Right ventricle myocardium inferior (tissue), 1 donor: ENCODE results near the gene SPECC1L. TPM values are rescaled to one million over a fixed set of nuclear protein-coding genes. Genes with fewer than 3 reads are reported as not detected.

ENCODE experiments used
- ATAC-seq: fragments of 200-7000 bp; cut with Tn5 transposase; one replicate; pipeline ENCODE4 v1.9.1; 2020; ENCODE audit warnings: mild to moderate bottlenecking, moderate library complexity
- DNase-seq: peaks from one replicate; pipeline ENCODE4 v3.0.0; 2021; ENCODE audit errors: missing footprints
- intact Hi-C: fragments of 100-400 bp; cut with DNase I; formaldehyde crosslinking; loops from one replicate; pipeline ENCODE4 v1.11.0; 2022
- total RNA-seq: library from RNA; stranded (reverse); fragmentation: NEBNext Ultra II Directional; extraction: Animal tissue kit (Norgen Biotek cat#: 25700); gene quantifications from one replicate; pipeline ENCODE4 v1.2.1, GENCODE V29; 2021
- donor health status: DM: no; HTN: yes; CAD: no; lungs with severe emphysema.

The SPECC1L gene
- total RNA-seq, 1 donor from 2014 or later = 45.7 TPM

DNA sequence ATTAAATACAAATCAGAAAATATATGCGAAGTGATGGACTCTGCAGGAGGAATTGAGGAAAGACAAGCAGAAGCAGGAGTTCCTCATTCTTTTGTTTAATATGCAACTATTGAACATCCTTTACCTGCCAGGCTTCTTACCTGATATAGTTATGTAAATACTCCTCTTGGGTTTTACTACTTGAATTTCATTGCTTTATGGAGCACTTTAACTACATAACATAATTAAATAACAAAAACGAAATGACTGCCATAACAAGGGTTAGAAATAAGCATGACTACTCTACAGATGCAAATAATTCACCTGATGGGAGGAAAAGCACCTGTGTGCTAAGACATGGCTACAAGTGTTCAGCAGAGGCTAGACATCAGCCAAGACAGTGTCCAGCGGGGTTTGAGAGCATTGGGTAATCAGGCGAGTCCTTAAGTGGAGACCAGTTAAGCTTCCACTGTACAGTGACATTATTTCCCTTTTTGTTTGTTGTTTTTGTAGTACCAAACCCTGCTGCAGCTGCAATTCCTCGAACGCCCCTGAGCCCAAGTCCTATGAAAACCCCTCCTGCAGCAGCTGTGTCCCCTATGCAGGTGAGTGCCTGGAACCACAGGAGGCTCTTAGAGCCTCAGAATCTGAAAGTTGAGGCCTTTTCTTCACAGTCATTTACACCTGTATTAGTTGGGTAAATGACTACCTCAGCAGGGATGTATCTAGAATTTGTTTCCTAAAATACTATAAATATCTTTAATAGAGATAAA is 67.4 kb downstream of the SPECC1L start:
- DNase-seq = no peak
- ATAC-seq = no peak
- intact Hi-C loops = no loop called here

DNA sequence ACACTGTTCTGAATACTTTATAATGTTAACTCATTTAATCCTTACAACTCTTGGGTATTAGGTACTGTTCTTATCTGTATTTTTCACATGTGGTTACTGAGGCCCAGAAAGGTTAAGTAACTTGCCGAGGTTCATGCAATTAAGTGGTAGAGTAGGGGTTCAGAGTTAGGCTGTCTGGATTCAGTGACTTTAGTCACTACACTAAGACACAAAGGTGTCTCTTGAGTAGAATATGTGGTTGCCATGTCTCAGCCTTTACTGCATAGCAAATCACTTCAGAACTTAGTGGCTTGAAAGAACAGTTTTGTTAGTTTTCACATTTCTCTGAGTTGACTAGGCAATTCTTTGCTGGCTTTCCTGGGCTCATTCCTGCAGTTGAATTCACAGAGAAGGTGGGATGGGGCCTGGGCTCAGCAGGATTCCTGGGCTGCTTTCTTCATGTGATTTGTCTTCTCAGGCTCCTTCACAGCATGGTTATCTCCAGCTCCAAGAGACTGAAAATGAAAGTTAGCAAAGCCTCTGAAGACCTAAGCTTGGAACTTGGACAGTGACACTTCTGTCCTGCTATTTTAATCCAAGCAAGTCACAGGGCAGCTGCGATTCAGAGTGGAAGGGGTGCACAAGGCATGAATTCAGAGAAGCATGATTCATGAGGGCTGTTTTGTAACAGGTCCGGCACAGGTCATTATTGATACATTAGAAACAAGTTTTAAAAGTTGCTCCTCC is 68.3 kb downstream of the SPECC1L start:
- ATAC-seq = peak; percentile 83
- intact Hi-C loops = no loop called here
- DNase-seq = no peak

DNA sequence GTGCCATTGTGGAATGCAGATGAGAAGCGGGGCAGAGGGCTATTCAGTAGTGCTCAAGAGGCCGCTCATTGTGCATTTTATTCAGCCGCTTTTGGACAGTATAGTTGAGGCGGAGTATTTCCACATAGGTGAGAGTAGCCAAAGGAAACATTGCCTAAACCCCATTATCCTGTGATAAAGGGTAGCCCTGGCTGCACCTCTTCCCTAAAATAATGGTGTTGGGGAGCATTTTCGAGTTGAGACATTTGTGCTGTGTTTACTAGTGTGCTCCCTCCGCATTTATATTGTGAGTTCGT is 68.8 kb downstream of the SPECC1L start:
- no peak for DNase-seq
- intact Hi-C loops = no loop called here
- no peak for ATAC-seq

DNA sequence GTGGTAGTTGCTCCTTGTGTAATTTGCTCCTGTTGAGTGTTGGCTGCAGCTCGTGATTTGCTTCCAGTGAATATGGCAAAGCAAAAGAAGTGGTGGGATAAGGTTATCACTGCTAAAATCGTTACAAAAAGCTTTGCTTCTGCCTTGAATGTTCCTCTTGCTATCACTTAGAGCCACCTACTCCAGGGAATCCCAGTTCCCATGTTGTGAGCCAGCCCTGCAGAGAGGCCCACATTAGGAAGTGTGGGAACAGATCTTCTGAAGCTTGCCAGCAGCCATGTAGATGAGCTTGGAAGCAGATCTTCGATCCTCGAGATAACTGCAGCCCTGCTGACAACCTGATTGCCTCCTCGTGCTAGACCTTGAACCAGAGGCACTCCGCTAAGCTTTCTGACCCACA is 71.0 kb downstream of the SPECC1L start:
- no peak for ATAC-seq

DNA sequence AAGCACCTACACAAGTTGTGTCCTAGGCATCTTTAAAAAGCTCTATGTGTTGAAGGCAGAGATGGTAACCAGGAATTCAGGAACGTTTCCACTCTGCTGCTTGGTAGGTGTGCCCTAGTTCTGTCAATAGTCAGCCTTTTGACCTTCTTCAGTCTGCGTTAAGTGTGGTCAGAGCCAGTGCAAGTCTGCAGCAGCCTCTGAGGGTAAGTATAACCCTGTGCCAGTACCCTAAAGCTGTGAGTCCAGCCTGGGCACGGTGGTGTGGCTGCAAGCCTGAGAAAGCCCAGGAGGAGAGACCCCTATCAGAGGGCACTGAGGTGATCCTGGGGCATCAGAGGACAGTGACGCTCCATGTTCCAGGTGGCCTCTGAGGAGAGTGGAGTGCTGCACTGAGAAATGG is 80.0 kb downstream of the SPECC1L start:
- no peak for ATAC-seq
- DNase-seq = no peak
- intact Hi-C loops = no loop called here

More for the DNA sequence above, 71.0 kb downstream of the SPECC1L start:
- intact Hi-C loops = loop anchor here (5.0 kb wide), 1 partner anchor 66 kb away; no protein-coding TSS in a partner anchor
- no peak for DNase-seq

DNA sequence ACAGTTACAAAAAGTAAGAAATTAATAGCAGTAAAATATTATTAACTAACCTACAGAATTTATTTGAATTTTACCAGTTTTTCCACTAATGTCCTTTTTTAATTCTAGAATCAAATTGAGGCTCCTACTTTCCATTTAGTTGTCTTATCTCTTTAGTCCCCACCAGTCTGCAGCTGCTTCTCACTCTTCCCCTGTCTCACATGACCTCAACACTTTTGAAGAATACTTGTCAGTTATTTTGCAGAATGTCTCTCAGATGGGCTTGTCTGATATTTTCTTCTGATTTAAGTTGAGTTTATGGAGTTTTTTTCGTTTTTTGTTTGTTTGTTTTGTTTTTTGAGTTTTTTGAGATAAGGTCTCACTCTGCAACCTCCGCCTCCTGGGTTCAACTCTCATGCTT is 82.5 kb downstream of the SPECC1L start:
- DNase-seq (no peak), ATAC-seq (no peak)
- intact Hi-C loops = no loop called here

DNA sequence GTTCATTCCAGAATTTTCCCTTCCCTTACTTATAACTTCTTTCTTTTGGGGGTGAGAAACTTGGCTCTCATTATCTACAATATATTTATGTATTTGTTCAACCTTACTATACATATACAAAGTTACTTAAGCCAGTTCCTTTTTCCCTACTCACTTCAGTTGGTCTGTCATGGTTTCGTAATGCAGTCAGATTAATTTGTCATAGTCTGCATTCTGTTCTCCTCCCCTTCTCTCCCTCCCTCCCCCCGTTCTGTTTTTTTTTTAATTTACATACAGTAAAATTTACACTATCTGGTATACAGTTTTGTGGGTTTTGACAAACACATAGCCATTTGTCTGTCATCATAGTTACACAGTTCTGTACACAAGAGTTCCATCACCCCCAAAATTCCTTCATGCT is 84.9 kb downstream of the SPECC1L start:
- ATAC-seq (no peak), DNase-seq (no peak)
- intact Hi-C loops = no loop called here

DNA sequence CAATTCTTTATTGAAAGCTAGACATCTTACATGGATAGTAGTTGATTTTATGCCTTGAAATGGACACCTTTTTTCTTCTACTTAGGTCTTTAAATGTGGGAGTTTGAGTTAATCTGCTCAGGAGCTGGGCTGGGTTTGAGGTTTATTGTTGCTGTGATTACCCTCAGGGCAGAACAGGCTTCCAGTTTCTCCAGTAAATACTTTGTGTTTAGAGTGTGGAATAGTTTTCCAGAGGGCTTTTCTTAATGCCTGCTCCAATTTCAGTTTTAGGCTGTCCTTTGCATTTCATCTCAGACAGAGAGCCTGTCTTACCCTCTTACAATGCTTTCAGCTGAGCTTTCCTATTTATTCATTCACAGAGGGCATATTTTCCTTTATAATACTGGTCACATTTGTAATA is 86.9 kb downstream of the SPECC1L start:
- DNase-seq = no peak
- intact Hi-C loops = no loop called here
- no peak for ATAC-seq

DNA sequence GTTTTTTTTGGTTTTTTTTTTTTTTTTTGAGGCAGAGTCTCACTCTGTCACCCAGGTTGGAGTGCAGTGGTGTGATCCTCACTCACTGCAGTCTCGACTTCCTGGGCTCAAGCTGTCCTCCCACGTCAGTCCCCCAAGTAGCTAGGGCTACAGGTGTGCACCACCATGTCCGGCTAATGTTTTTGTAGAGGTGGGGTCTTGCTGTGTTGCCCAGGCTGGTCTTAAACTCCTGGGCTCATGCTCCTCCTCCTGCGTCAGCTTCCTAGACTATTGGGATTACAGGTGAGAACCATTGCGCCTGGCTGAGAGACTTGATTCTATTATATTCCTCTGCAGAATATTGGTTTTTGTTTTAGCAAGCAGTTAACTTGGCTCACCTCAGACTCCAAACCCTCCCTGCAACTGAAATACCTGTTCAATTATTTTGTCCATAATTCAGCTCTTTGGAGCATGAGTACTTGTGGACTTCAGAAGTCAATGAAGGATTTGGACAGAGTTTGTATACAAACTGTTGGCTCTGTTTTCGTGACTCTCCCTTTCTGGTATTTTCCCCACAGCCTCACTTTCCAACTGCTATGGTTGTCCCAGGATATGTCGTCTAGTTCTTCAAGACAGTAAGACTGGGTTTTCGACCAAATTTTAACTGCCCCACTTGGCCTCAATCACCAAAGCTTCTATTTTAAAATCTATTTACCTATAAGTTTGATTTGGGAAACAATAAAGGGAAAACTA is 87.6 kb downstream of the SPECC1L start:
- DNase-seq (no peak), ATAC-seq (no peak)
- intact Hi-C loops = no loop called here

DNA sequence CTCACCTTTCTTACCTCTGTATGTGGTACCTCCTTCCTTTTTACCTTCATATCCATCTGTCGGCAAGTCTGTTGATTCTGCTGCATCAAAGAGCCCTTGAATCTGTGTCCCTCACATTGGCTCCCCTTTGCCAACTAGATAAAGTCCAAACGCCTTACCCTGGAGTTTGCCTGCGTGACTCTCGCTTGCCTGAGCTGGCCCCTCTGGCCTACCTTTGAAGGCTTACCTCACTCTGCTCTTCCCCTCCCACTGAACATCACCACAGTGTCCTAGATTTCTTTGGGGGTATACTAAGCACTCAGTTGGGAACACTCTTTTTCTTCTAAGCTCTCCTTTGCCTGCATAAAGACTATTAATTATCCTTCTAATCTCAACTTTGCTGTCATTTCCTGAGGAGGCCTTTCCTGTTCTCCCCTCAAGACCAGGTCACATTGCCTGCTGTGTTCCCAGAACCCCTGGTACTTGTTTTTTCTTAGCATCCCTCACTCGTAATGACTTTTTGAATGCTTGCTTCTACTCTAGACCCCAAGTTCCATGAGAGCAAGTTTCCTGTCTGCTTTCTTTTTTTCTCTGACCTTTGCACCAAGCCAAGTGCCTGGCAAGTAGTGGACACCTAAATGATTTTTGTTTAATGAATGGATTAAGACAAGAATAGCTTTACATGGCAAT is 89.0 kb downstream of the SPECC1L start:
- no peak for DNase-seq
- intact Hi-C loops = no loop called here
- no peak for ATAC-seq

DNA sequence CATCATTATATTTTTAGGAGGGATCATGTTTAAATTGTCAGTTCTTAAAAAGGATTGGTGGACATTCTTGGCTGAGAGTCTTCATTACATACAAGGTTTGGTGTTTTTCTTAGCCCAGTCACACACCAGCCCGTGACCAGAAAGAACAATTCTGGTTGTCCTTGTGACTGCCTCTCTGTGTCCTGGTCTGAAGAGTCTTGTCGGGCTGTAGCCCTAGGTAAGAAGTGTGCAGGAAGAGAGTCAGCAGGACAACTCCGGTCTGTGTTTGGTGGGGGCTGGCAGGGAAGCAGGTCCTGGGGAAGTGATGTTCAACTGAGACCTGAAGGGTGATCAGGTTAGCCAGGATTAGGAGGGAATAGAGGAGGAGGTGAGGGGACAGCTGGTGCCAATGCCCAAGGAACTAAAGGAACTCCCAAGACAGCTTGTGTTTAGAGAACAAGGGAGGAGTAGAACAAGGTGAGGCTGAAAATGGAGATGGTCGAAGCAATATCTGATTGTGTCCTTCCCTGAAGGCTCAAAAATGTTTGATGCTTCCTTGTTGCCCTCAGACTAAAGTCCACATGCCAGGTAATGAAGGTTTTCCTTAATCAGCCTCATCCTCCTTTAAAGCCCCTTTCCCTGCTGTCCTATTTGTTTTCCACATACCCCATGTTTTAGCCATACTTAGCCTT is 91.5 kb downstream of the SPECC1L start:
- DNase-seq (no peak), ATAC-seq (no peak)
- intact Hi-C loops = no loop called here

DNA sequence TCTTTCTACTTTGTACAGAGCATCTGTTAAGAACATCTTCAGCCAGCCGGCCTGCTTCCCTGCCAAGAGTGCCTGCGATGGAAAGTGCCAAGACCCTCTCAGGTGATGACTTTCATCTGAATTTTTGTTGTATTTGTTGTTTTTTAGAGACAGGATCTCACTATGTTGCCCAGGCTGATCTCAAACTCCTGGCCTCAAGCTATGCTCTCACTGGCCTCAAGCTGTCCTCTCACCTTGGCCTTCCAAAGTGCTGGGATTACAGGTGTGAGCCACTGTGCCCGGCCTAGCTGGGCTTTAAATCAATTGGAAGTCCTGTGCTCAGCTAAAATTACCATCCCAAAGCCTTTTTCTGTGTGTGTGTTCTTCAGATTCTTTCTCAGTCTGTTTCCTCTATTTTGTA is 92.6 kb downstream of the SPECC1L start:
- DNase-seq (no peak), ATAC-seq (no peak)
- intact Hi-C loops = no loop called here

DNA sequence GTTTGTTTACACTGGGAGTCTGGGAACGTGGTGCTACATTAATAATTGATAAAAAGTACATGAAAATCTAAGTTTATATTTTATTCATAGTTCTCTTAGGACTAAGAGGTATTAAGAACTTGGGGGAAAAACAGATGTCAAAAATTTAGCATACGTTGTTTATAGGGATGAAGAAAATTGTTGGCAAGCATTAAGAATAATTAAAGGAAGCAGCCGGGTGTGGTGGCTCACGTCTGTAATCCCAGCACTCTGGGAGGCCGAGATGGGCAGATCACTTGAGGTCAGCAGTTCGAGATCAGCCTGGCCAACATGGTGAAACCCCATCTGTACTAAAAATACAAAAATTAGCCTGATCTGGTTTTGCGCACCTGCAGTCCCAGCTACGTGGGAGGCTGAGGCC is 96.1 kb downstream of the SPECC1L start:
- intact Hi-C loops = no loop called here
- DNase-seq (no peak), ATAC-seq (no peak)

DNA sequence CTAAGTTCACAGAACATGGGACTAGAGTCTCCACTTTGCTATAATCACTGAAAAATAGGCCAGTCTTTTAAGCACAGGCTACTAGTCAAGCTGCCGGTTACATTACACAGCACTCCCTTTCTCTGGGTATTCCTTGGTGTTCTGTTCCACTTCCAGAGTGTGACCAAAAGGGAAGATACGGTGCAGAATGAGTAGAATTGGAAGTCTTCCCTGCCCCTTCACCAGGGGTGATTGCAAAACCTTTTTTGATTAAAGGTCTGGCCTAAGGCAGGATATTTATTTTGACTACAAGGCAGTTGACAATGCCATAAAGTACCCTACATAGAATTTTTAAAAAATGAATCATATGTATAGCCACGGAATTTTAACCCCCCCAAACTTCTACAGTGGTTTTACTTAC is 97.2 kb downstream of the SPECC1L start:
- intact Hi-C loops = no loop called here
- no peak for ATAC-seq
- no peak for DNase-seq

DNA sequence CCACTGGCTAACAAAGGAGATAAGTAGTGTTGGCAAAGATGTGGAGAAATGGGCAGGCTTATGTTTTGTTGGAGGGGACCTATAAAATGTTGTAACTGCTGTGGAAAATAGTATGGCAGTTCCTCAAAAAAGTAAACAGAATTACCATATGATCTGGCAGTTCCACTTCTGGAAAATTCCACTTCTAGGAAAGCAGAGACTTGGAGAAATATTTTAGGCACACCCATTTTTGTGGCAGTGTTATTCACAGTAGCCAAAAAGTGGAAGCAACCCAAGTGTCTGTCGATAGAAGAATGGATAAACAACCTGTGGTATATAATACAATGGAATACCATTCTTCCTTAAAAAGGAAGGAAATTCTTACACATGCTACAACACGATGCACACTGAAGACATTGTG is 99.8 kb downstream of the SPECC1L start:
- ATAC-seq = no peak
- DNase-seq = no peak
- intact Hi-C loops = no loop called here

DNA sequence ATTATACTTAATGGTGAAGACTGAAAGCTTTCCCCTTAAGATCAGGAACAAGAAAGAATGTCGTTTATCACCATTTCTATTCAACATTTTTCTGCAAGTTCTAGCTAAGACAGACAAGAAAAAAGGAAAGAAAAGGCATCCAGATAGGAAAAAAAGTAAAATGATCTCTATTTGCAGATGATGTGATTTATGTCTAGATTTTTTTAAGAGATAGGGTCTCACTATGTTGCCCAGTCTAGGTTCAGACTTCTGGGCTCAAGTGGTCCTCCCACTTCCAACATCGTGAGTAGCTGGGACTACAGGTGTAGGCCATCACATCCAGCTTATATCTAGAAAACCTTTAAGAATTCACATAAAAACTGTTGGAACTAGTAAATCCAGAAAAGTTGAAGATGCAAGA is 105.4 kb downstream of the SPECC1L start:
- ATAC-seq (no peak), DNase-seq (no peak)
- intact Hi-C loops = no loop called here

DNA sequence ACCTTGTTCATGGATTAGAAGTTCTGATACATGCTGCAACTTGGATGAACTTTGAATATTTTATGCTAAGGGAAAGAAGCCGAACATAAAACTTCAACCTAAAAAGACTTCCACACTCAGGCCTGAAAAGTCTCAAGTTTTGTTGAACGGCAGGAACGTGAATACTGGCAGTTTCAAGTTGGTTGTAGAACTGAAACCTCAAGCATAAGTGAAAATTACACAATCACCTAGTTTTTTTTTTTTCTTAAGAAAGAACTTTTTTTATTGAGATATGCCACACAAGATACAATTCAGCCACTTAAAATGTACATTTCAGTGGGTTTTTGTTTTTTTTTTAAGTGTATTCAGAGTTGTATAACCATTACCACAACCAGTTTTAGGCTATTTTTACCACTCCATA is 106.0 kb downstream of the SPECC1L start:
- ATAC-seq = no peak
- no peak for DNase-seq
- intact Hi-C loops = no loop called here

DNA sequence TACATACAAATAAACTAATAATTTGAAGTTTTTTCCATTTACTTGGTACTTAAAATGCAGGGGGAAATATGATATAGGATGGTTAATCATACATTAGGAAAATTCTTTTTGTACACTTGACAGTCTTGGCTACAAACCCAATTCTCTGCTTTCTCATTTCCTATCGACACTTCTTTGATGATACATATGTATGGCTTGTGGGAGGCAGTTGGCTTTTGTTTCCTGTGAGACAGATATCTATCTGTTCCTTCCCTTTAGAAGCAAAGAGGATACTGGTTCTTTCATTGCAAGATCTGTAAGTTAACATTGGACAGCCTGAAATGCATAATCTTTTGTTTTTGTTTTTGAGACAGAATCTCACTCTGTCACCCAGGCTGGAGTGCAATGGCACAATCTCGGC is 108.9 kb downstream of the SPECC1L start:
- ATAC-seq (no peak), DNase-seq (no peak)
- intact Hi-C loops = no loop called here

DNA sequence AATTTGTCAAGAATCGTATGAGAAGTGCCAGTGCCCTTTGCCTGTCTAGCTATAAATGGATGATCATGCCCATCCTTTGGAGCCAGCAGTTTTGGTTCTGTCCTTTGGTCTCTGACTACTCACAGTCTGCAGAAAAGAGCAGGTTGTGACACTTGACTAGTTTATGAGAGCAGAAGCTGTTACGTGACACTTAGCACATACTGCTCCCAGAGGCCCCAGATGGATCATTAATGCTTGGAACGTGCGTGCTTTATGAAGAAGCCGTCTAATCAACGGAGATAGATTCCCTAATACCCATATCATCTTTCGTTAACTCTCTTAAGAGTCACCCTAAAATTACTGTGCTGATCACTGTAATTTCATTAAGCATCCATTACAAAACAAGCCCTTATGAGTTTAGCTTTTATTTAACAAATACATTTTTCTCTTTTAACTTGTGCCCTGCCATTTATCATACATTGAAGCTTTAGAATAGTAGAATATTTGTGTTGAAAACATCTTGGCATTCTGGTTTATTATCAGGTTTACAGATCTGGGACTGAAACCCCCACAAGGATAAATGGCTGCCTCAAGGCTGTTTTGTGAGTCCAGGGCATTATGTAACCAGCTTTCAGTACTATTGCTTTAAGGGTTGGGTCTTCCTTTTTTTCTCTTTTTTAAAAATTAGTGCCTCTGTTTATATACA is 109.7 kb downstream of the SPECC1L start:
- DNase-seq (no peak), ATAC-seq (peak; percentile 54)
- intact Hi-C loops = no loop called here
